Measurements from ENCODE around the gene DTX3.

- TF ChIP-seq CTCF (conservative IDR thresholded peaks at IDR 0.05) (no peak), EZH2 (IDR thresholded peaks at IDR 0.05; ENCODE audit: low read depth) (no peak)
Observed at GRCh38 chr12:57577981-57578758, 26.5 kb upstream of the DTX3 start.

Measured in PC-9 (cell line).